Measurements from ENCODE around the gene RIMS3. TPM values are rescaled to one million over a fixed set of nuclear protein-coding genes. Genes with fewer than 3 reads are reported as not detected.

RIMS3 gene
- total RNA-seq, 1 donor from 2014 or later: 7.2 TPM

- no peaks in the 10 kb centered on the region for H3K9me3 Mint-ChIP-seq (ENCODE audit: low read depth)
- peaks cover 4% of the 10 kb centered on the region for H3K27me3 Mint-ChIP-seq
- H3K4me3 Mint-ChIP-seq (ENCODE audit: low read depth): no peak overlapping the region
- DNase-seq (ENCODE audit: low spot score, unreplicated experiment): no peak
- TF ChIP-seq CTCF (IDR thresholded peaks at IDR 0.05; ENCODE audit: unreplicated experiment): no peak
- no peaks in the 10 kb centered on the region for H3K36me3 Mint-ChIP-seq (ENCODE audit: insufficient read depth)
- no peaks in the 10 kb centered on the region for H3K4me1 Mint-ChIP-seq (ENCODE audit: low read depth)
- H3K27ac Mint-ChIP-seq: no peak overlapping the region
These were observed 17.3 kb downstream of the RIMS3 start for GRCh38 chr1:40648200-40648599.

- Mint-ChIP-seq H3K27ac (no peak overlapping the region), H3K4me1 (ENCODE audit: low read depth) (no peaks in the 10 kb centered on the region)
These were observed 19.2 kb downstream of the RIMS3 start for GRCh38 chr1:40646315-40646714.

GRCh38 chr1:40645118-40645680, 20.3 kb downstream of the RIMS3 start:
- Mint-ChIP-seq H3K27ac (no peak overlapping the region), H3K4me1 (ENCODE audit: low read depth) (no peaks in the 10 kb centered on the region), H3K27me3 (peaks cover 4% of the 10 kb centered on the region), H3K36me3 (ENCODE audit: insufficient read depth) (no peaks in the 10 kb centered on the region), H3K9me3 (ENCODE audit: low read depth) (no peaks in the 10 kb centered on the region), H3K4me3 (ENCODE audit: low read depth) (no peak overlapping the region)
- TF ChIP-seq CTCF (IDR thresholded peaks at IDR 0.05; ENCODE audit: unreplicated experiment): no peak
- DNase-seq (ENCODE audit: low spot score, unreplicated experiment): no peak

More at GRCh38 chr1:40646315-40646714, 19.2 kb downstream of the RIMS3 start:
- no peak for DNase-seq (ENCODE audit: low spot score, unreplicated experiment)
- no peak overlapping the region for H3K4me3 Mint-ChIP-seq (ENCODE audit: low read depth)
- no peaks in the 10 kb centered on the region for H3K9me3 Mint-ChIP-seq (ENCODE audit: low read depth)
- no peak for TF ChIP-seq CTCF (IDR thresholded peaks at IDR 0.05; ENCODE audit: unreplicated experiment)
- H3K36me3 Mint-ChIP-seq (ENCODE audit: insufficient read depth): no peaks in the 10 kb centered on the region
- H3K27me3 Mint-ChIP-seq: peaks cover 4% of the 10 kb centered on the region

GRCh38 chr1:40641601-40642242, 23.8 kb downstream of the RIMS3 start:
- no peak for TF ChIP-seq CTCF (IDR thresholded peaks at IDR 0.05; ENCODE audit: unreplicated experiment)
- no peaks in the 10 kb centered on the region for H3K27me3 Mint-ChIP-seq
- no peaks in the 10 kb centered on the region for H3K36me3 Mint-ChIP-seq (ENCODE audit: insufficient read depth)
- H3K4me1 Mint-ChIP-seq (ENCODE audit: low read depth): no peaks in the 10 kb centered on the region
- DNase-seq (ENCODE audit: low spot score, unreplicated experiment): no peak
- no peaks in the 10 kb centered on the region for H3K9me3 Mint-ChIP-seq (ENCODE audit: low read depth)
- H3K4me3 Mint-ChIP-seq (ENCODE audit: low read depth): no peak overlapping the region
- no peak overlapping the region for H3K27ac Mint-ChIP-seq

GRCh38 chr1:40640314-40641076, 25.0 kb downstream of the RIMS3 start:
- Mint-ChIP-seq H3K27me3 (no peaks in the 10 kb centered on the region), H3K27ac (no peak overlapping the region), H3K36me3 (ENCODE audit: insufficient read depth) (no peaks in the 10 kb centered on the region), H3K9me3 (ENCODE audit: low read depth) (no peaks in the 10 kb centered on the region), H3K4me1 (ENCODE audit: low read depth) (no peaks in the 10 kb centered on the region), H3K4me3 (ENCODE audit: low read depth) (no peak overlapping the region)
- TF ChIP-seq CTCF (IDR thresholded peaks at IDR 0.05; ENCODE audit: unreplicated experiment): no peak
- DNase-seq (ENCODE audit: low spot score, unreplicated experiment): no peak

Measured in progenitor cell of endocrine pancreas (in vitro differentiated cells).